T-helper 1 cell treated with Interleukin-12 subunit alpha and Interleukin-12 subunit beta and Interleukin-4 antibody, amounts not matched to agents 30 ng/mL and 1 ng/mL, for 36 hours (primary cell): ENCODE measurements around the gene TICAM2. TPM values are rescaled to one million over a fixed set of nuclear protein-coding genes. Genes with fewer than 3 reads are reported as not detected.

Experiments used
- intact Hi-C: fragments of 100-400 bp; cut with micrococcal nuclease; formaldehyde crosslinking; loops from one replicate; pipeline ENCODE4 v1.15.1; 2024
- total RNA-seq: library from RNA; stranded (reverse); gene quantifications from 2 replicates; pipeline ENCODE4 v1.2.3, GENCODE V29; 2022

Gene TICAM2
- total RNA-seq, 1 donor from 2014 or later: 3.3 TPM

GRCh38 chr5:115575167-115576070 is 26.9 kb downstream of the TICAM2 start:
- intact Hi-C loops: no loop called here

GRCh38 chr5:115573133-115573532 is 29.1 kb downstream of the TICAM2 start:
- intact Hi-C loops: loop anchor here (5.0 kb wide), 1 partner anchor 201 kb away; no protein-coding TSS in a partner anchor

- intact Hi-C loops: loop anchor here (5.0 kb wide), 1 partner anchor 199 kb away; no protein-coding TSS in a partner anchor
Measured at GRCh38 chr5:115571441-115571878, 30.8 kb downstream of the TICAM2 start.

GRCh38 chr5:115568668-115569067 is 33.6 kb downstream of the TICAM2 start:
- intact Hi-C loops: no loop called here

GRCh38 chr5:115565233-115565632 is 37.0 kb downstream of the TICAM2 start:
- intact Hi-C loops: no loop called here

- intact Hi-C loops: no loop called here
Measured at GRCh38 chr5:115561176-115561575, 41.1 kb downstream of the TICAM2 start.

- intact Hi-C loops: no loop called here
Measured at GRCh38 chr5:115559524-115559923, 42.8 kb downstream of the TICAM2 start.

GRCh38 chr5:115558388-115558956 is 43.8 kb downstream of the TICAM2 start:
- intact Hi-C loops: no loop called here

- intact Hi-C loops: no loop called here
Measured at GRCh38 chr5:115557667-115558387, 44.5 kb downstream of the TICAM2 start.

GRCh38 chr5:115556276-115556675 is 46.0 kb downstream of the TICAM2 start:
- intact Hi-C loops: no loop called here

GRCh38 chr5:115555084-115555633 is 47.1 kb downstream of the TICAM2 start:
- intact Hi-C loops: no loop called here

- intact Hi-C loops: no loop called here
Measured at GRCh38 chr5:115553082-115553481, 49.2 kb downstream of the TICAM2 start.

GRCh38 chr5:115551415-115551814 is 50.9 kb downstream of the TICAM2 start:
- intact Hi-C loops: no loop called here

GRCh38 chr5:115549154-115549553 is 53.1 kb downstream of the TICAM2 start:
- intact Hi-C loops: no loop called here

GRCh38 chr5:115548683-115549082 is 53.6 kb downstream of the TICAM2 start:
- intact Hi-C loops: no loop called here

- intact Hi-C loops: loop anchor here (2.0 kb wide), 2 partner anchors 167 to 337 kb away; no protein-coding TSS in a partner anchor
Measured at GRCh38 chr5:115545351-115545882, 56.9 kb downstream of the TICAM2 start.

- intact Hi-C loops: loop anchor here (1.0 to 2.0 kb wide), 12 partner anchors 30 to 541 kb away; partner anchors contain the start of genes AP3S1, ATG12, CCDC112 and COMMD10
Measured at GRCh38 chr5:115544436-115545350, 57.6 kb downstream of the TICAM2 start, which contains the start of gene FEM1C. FEM1C (minus strand) TSS chr5:115544775; CDS start chr5:115543493, 1,282 bp downstream.

- intact Hi-C loops: loop anchor here (1.0 to 2.0 kb wide), 12 partner anchors 30 to 541 kb away; partner anchors contain the start of genes AP3S1, ATG12, CCDC112 and COMMD10
Measured at GRCh38 chr5:115544043-115544435, 58.2 kb downstream of the TICAM2 start.

- intact Hi-C loops: loop anchor here (1.0 to 2.0 kb wide), 14 partner anchors 21 to 542 kb away; partner anchors contain the start of genes AP3S1, ATG12, CCDC112 and COMMD10
Measured at GRCh38 chr5:115543365-115544042, 58.8 kb downstream of the TICAM2 start.
